Lower leg skin (tissue), 3 donors: Measurements from ENCODE around the gene ABCD2.

Experiments used
- CTCF ChIP-seq, 3 donors: fragments of 450-650 bp; IDR thresholded peaks; one replicate each; pipeline ENCODE4 v1.5.1; 2016; ENCODE audit warnings: antibody characterized with exemption in 3 of 3, mild to moderate bottlenecking in 3 of 3, moderate library complexity in 2 of 3
- POLR2A ChIP-seq, 2 donors: fragments of 450-650 bp; IDR thresholded peaks; one replicate each; pipeline ENCODE4 v1.6.1; 2016 to 2017; ENCODE audit warnings: antibody characterized with exemption in 2 of 2, mild to moderate bottlenecking in 1 of 2, moderate library complexity in 1 of 2

GRCh38 chr12:39533951-39534350 lies 85.7 kb downstream of the ABCD2 start:
- TF ChIP-seq CTCF (IDR thresholded peaks at IDR 0.05) (no peak), POLR2A (IDR thresholded peaks at IDR 0.05) (no peak)
